Stimulated activated CD8-positive, alpha-beta memory T cell treated with anti-CD3 and anti-CD28 coated beads, Interleukin-15, amount 100 ng/mL, for 1 hour (primary cell): Measurements from ENCODE around the gene LIN37.
"Not testable (repeated sequence)": the region's sequence is repeated elsewhere in the genome, so short reads cannot be mapped to it uniquely, and the experiment has no call there.

Experiments
- DNase-seq: peaks from one replicate; pipeline ENCODE4 v3.0.0-alpha.2; 2020; ENCODE audit warnings: low read depth

The LIN37 gene

DNA sequence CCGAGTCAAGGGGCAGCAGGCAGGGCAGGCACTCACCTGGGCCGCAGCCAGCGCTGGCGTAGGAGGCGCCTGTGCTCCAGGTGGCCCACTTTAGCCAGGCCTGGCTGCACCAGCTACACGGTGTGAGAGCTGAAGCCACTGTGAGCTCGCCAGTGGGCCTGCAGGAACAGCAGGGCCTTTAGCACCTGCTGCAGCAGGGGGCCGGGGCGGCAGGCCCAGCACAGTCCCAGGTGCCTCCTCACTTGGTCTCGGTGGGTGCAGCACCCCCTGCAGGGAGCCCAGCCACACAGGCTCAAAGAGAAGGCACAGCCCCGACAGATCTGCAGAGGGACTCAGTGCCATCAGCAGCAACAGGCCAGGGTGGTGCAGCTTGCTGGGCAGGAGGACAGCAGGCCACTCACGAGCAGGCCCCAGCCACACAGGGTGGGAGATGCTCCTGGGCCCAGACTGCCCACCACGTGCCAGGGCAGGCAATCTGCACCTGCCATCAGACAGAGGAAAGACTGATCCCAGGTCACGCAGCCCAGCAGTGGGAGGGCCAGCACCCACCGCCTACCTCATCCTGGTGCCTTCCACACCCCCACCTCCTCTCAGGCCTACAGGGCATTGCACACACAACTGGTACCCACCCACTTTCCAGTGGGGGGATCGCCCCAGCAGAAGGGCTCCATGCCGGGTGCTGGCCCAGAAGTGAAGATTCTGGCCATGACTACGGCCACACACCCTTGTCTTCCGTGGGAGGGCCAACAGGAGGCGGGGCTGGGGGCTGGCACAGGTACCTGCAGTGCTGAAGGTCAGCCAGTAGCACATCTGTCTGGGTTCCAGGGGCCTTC is 42.8 kb downstream of the LIN37 start:
- DNase-seq: no peak

DNA sequence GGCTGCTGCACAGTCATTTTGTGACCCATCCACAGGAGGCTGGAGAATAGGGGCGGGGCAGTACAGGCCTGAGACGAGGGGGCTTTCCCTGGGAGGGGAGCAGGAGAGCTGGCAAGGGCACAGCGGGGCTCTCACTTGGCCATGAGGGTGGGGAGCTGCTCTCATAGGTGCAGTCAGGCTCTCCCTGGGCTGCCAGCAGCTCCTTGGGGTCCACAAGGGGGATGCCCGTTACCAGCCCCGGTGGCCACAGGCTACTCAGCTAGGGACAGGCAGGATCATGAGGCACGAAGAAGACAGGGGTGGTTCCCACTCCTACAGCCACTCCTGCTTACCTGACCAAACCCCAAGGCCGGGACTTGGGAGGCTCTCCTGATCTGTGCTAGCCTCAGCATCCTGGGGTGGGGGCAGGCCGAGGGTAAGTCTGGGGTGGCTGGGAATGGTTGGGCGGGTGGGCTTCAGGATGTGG is 43.5 kb downstream of the LIN37 start:
- DNase-seq: no peak

DNA sequence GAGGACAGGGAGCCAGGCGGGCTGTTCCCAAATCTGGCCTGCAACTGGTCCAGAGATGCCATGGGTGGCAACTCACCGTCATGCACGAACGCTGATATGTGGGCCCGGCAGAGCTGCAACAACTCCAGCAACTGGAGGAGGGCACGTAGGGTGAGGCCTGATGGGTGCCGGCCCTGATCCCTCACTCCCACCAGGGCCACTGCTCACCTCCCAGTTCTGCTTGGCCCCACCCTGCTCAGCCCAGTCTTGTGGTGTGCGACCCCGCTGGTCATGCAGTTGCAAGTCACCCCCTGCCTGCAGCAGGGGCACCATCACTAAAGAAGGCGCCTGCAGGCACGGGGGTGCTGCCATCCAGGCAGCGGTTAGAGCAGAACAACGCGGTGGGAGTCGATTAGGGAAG is 43.9 kb downstream of the LIN37 start:
- DNase-seq: no peak

DNA sequence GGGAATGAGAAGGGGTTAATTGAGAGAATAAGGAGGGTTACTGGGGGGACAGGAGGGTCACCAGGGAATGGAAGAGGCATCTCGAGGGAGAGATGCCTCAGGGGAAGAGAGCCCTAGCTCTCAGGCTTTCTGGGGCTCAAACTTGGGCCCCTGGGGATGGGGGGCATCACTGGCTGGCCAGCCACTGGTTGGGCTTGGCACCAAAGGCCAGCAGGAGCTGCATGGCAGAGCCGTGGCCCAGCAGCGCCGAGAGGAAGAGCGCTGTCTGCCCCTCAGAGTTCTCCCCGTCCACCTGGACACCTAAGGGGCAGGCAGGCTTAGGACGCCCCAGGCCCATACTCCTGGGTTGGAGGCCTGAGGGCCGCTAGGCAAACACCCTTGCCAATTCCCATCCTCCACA is 44.5 kb downstream of the LIN37 start:
- DNase-seq: no peak

DNA sequence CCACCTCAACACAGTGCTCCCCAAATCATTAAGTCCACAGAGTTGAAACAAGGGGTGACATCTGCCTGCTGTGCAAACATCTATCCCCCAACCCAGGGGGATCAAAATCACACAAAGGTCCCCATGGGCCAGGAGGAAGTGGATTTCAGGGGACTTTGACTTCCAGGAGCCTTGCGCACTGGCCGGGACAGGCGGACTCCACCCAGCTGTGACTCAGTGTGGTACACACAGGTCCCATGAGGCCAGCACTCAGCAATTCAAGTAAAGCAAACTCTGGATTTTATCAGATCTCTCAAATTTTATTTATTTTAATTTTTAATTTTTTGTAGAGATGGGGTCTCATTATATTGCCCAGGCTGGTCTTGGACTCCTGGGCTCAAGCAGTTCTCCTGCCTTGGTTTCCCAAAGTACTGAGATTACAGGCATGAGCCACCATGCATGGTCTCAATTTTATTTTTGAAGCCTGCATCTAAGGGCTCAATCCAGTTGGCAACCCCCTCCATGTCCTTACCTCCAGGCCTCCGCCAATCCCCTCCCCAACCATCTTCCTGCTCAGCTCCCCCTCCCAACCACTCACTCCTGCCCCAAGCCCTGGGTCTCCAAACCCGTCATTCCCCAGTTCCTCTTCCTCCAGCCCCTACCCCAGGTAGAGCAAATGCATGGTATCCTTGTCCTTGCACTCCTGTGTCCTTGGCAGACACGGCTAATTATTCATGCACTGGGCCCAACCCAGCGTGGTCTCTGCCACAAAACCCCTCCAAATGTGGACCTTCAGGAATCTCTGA is 45.2 kb downstream of the LIN37 start:
- DNase-seq: no peak

DNA sequence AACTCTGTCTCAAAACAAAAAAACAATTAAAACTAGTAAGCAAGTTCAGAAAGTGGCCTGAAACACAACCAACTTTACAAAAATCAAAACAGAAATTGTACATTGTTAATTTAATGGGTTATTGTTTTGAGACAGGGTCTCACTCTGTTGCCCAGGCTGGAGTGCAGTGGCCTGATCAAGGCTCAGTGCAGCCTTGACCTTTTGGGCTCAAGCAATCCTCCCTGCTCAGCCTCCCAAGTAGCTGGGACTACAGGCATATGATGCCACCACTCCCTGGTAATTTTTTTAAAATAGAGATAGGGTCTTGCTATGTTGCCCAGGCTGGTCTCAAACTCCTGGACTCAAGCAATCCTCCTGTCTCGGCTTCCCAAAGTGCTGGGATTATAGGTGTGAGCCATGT is 47.2 kb downstream of the LIN37 start:
- not testable (repeated sequence) for DNase-seq

DNA sequence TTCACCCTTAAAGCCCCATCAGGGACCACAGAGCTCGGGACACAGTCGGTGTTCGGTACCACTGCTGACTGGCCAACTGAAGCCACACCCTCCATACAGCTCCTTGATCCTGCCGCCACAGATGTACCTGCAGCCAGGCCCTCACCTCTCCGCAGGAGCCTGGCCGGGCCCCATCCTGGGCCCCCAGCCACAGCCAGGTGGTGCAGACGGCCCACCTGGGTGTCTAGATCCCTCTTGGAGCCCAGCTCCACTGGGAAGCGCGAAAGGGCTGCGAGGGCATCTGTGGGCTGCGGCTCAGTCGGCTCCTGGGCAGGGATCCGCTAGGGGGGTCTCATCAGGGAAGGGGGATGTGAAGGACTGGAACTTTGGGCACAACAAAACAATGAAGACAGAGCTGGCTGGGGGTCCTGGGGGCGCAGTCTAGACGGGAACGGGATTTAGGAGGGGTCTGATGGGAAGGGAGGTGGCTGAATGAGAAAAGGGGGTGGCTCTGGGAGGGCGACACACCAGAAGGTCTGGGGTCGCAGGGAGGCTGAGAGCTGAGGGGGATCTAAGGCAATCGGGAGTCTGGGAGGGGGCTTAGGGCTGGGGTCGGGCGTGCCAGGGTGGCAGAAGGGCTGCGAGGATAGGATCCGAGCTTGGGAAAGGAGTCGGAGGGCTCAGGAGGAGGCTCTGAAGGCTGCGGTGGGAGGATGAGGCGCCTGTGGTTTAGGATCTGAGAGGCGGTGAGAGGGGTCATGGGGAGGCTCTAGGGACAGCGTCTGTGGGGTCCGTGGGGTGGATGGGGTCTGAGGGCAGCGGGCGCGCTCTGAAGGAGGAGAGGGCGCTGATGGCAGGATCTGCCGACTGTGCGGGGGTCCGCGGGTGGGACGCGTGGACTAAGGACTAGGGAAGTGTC is 48.5 kb downstream of the LIN37 start:
- DNase-seq: no peak

DNA sequence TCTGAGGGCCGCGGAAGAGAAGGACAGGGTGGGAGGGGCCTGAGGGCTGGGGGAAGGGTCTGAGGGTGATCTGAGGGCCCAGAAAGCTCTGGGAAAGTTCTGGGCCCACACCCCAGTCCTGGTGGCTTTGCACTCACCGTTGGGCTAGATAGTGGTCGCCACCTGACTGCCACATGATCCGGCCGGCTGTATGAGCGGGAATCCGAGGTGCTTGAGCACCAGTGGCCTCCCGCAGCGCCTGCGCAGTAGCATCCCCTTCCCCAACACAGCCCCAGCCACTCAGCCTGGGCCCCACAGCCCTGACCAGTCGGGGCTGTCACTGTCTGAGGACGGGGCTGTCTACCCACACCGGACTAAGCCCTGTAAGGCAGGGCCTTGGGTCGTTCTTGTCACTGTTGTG is 49.3 kb downstream of the LIN37 start:
- DNase-seq: no peak

DNA sequence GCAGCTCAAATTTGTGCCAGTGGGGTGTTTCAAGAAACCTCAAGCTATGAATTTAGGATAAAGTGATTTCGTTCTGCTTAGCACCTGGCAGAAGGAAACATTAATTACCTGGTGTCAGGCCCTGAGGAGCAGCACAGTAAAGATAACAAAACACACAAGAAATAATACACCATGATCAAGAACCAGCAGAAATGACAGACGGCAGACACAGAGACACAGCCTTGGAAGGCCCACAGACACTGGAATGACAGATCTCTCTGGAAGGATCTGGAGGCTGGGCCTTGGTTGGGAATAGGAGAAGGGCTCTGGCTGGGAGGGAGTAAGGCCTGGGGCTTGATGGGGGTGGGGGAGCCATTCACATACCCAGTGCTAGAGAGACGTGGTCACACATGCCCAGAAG is 53.5 kb downstream of the LIN37 start:
- no peak for DNase-seq
